G401 (cell line): ENCODE measurements around the gene GRID2. TPM values are rescaled to one million over a fixed set of nuclear protein-coding genes. Genes with fewer than 3 reads are reported as not detected.
A peak's percentile ranks its signal among the peaks of the same experiment; 100 is the strongest.

Source experiments
- DNase-seq: peaks from one replicate; pipeline ENCODE4 v3.0.0-alpha.2; 2015; ENCODE audit warnings: low spot score
- in situ Hi-C: cut with HindIII; loops from 2 replicates; pipeline ENCODE4 v1.10.0; 2016; ENCODE audit warnings: low sequenced_read_pairs, mixed read lengths
- total RNA-seq: library from RNA; depleted of rRNA; stranded (reverse); fragments of >200 nt; shearing (Covaris generic); gene quantifications from 2 replicates; pipeline ENCODE4 v1.2.3, GENCODE V29; 2014

The GRID2 gene
- total RNA-seq, 1 experiment from 2014 or later, result not detected

DNA sequence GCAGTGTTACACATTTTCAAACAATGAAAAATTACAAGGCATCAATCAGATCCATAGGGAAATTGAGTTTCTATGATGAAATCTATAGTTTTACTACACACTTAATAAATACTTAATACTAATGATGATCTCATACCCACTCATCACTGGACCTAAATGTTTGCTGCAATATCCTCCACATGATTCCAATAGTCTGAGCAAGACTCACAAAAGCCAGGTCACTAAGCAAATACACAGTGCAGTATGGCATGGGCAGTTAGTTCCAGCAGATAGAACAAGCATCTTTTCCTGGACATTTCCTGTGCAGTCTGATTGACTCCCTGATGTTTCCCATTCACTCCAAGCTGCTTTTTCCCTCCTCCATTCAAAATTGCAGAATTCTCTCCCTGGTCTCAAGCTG is 1415.8 kb downstream of the GRID2 start:
- in situ Hi-C loops, result no loop called here
- DNase-seq, result no peak

DNA sequence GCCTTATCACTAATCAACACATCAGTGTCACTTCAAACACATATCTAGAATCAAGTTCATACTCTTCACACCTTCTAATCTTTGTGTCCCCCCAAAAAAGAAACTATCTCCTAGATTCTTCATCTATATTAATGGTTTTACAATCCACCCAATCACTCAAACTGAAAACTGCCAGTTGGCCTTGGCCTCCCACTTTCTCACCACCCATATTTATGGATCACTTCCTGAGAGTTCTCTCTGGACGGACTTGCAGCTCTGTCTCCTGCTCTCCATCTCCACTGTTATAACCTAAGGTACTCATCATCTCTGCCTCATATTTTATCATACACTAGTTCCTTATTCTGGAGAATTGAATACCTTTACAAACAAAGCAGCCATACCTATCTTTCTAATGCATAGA is 1418.7 kb downstream of the GRID2 start:
- in situ Hi-C loops, result no loop called here

DNA sequence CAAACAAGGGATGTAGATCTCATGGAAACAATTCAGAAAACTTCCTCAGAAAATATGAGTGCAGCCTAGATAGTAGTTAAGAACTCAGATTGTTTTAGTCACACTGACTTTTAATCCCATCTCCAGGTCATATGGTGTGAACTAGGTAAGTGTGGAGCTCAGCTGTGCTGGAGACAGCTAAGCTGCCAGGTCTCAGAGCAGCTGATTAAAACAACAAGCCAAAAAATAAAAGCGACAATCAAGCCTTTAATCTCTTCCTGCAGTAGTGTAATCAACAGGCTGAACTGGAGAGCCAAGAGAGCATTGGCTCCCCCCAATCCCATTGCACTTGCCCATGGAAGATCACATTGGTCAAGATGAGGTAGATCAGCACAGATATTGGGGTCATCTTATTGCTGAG is 1426.5 kb downstream of the GRID2 start:
- peak; percentile 61 for DNase-seq
- in situ Hi-C loops, result no loop called here

More for the DNA sequence above, 1418.7 kb downstream of the GRID2 start:
- DNase-seq, result no peak

DNA sequence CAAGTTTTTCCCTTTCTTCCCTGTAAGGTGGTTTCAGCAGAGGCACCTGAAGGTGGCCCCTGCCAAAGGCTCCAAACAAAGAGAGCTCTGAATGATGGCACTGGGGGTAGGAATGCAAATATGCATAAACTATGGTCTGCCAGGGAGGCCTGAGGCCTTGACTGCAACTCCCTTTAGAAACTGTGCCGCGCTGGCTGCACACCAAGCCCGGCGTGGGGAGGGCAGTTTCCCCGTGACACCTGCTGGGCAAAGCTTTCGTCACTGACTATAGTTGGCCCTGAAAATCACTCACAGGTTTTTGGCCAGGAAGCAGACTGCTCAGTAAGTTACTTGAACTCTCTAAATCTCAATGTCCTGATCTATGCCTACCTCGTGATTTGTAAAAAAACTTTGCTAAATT is 1427.0 kb downstream of the GRID2 start:
- peak; percentile 82 for DNase-seq
- in situ Hi-C loops, result no loop called here

DNA sequence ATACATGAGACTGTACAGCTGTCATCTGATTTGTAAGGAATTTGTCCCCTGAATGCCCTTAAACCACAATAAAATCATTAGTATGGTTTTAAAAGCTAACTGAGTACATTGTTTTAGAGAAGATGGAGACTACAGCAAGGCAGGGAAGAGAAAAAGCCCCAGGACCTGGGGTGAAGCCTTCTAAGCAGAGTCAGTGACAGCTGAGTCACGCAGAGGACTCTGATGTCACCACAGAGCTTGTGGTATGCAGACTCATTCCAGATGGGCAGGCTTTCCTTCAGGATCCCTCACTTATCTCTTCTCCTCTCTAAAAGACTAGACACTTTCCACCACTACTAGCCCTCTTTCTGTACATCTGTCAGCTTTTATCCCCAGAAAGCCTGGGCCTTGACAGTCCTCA is 1427.7 kb downstream of the GRID2 start:
- DNase-seq, result peak; percentile 17

DNA sequence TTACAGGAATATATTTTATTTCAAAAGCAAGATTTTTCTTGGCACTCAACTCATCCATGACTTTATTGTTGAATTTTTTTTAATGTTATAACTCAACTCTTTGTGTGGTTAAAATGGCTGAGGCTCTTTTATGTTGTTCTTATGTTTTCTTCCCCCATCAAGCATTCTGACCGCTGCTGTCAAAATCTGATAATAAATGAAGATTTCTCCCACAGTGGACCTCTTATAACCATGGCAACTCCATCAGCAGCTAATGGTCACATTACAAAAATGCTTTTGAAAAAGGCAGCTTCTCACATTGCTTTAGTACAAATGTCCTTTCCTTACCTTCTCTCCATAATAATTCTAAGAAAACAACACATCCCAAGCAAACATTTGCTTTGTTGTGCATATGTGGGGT is 1428.7 kb downstream of the GRID2 start:
- in situ Hi-C loops, result no loop called here
- DNase-seq, result no peak

More for the DNA sequence above, 1427.7 kb downstream of the GRID2 start:
- in situ Hi-C loops, result no loop called here

DNA sequence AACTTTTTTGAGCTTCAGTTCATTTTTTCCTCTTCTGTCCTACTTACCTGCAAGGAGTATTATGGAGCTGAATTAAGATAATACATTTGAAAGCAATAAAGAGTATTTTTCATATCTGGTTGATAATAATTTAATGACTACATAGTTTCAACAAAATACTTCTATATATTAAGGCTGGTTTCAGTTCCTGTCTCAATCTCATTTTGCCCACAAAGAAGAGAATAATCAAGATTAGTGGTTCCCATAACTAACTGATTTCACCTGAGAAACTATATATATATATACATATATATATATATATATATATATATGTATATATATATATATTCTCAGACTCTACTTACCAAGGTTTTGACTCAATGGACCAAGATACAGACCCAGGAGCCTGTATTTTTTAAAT is 1437.1 kb downstream of the GRID2 start:
- in situ Hi-C loops, result no loop called here
- no peak for DNase-seq

DNA sequence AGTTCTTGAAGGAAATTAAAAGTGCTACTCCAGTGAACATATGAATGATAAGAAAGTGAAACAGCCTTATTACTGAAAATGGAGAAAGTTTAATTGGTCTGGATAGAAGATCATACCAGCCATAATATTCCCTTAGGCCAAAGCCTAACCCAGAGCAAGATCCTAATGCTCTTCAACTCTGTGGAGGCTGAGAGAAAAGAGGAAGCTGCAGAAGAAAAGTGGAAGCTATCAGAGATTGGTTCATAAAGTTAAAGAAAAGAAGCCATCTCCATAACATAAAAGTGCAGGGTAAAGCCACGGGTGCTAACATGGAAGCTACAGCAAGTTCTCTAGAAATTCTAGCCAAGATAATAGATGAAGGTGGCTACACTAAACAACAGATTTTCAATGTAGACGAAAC is 1439.3 kb downstream of the GRID2 start:
- in situ Hi-C loops, result no loop called here

DNA sequence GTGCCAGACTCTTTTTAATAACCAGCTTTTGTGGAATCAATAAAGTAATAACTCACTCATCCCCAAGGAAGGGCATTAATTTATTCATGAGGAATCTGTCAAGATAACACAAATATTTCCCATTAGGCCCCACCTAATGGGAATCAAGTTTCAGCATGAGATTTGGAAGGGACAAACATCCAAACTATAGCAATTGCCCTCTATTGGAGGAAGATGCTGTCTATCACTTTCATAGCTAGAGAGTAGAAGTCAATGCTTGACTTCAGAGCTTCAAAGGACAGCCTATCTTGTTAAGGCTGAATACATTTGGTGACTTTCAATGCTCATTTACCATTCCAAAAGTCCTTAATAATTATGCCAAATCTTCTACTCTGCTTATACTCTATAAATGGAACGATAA is 1439.9 kb downstream of the GRID2 start:
- in situ Hi-C loops, result no loop called here
- no peak for DNase-seq

More for the DNA sequence above, 1439.3 kb downstream of the GRID2 start:
- DNase-seq, result no peak

DNA sequence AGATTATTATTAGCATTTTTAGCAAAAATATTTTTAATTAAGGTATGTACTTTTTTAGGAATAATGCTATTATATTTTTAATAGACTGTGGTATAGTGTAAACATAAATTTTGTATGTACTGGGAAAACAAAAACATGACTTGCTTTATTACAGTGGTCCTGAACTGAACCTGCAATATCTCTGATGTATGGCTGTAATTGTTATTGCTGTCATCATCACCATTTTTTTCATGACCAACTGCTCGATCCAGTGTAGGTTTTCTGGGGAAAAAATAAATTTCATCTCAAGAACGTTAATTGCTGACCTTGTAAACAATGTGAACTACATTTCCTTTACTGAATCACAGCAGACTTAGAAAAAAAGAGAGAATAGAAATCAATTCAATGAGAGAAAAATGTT is 1441.2 kb downstream of the GRID2 start:
- DNase-seq, result no peak
- in situ Hi-C loops, result no loop called here

DNA sequence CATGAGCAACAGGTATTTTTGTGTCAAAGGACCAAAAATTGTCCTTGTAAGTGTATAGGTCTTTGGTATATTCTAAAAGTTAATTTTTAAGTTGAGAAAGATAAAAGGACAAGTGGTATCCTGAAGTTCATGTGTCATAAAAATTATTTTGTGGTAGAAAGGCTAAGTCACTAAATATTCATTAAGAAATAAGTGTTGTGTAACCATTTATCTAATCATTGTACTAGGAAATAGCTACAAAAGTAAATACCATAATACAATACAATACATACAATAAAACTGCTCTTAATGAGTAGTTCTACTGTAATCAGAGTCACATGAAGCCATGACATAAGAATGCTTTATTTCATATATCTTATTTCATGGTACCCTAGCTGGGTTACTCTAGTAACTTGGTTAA is 1442.3 kb downstream of the GRID2 start:
- in situ Hi-C loops, result no loop called here

DNA sequence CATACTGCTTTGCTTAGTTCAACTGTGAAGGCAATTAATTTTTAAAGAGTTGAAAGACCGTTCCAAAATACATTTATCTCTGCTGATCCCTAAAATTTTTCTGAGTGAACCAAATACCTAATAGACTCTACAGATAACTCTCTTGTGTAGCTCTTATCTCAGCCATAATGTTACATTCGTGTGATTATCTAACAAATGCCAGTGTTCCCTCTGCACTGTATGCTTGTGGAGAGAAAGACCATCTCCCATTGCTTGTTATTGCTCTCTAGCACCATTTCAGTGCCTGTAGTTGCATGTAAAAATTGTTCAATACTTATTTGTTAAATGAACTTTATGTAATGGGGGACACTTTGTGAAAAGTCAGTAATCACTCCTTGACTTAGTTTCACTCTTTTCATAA is 1443.5 kb downstream of the GRID2 start:
- in situ Hi-C loops, result no loop called here
- no peak for DNase-seq

More for the DNA sequence above, 1442.3 kb downstream of the GRID2 start:
- DNase-seq, result no peak

DNA sequence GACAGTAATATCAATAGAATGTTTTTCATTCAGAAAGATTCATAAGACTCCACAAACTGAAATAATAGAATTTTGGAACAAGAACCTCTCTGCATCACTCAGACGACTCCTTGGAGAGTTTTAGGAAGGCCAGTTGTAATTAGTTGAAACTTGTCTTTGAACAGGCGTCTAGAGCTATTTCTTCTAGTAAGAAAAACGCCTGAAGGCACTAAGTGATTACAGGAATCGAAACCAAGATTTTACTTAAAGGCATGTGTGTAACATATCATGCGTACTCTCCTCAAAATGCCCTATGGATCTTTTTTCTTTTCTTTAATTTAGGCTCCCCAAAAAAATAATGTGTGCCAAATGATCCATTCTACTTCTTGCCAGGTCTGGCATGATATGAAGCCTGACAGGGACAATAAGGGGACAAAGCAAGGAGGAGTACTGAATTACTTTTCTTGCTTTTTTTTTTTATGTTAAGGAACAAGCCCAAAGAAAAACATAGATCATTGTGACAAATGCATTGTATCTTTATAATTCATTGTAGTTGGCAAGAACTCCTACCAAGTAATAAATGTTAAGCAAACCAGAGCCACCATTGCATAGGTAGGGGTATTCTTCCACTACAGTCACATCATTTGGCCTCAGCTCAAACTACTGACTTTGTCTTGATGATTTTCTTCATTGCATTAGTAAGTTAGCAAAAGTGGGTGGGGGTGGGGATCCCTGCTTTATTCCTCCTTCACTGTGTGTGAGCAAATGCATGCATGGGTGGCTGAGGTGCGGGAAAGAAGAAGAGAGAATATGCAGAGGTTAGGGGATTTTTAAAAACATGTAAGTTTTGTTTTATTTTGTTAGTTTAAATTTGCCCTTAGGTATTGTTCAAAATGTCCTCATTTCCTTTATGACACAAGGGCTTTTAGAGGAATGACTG is 1444.9 kb downstream of the GRID2 start:
- no peak for DNase-seq
- in situ Hi-C loops, result no loop called here

DNA sequence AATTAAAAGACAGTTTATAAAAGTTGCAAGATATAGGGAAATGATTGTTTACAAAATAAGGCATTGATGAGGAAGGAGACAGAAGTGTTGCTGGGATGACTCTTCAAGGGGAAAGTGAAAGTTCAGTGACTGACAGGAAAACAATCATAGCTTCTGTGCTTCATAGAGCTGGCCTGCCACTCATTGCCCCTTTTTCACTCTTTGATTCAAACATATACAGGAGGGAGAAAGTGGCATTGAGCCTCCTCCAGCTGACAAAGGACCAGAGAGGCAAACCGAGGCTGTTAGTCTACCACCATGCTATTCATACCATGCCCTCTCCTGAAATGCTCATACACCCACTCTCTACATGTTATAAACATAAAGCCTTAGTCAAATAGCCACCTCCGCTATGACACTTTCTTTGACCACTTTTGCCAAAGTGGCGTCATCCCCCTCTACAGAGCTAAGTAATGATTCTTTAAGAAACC is 1445.6 kb downstream of the GRID2 start:
- no peak for DNase-seq
- in situ Hi-C loops, result no loop called here

DNA sequence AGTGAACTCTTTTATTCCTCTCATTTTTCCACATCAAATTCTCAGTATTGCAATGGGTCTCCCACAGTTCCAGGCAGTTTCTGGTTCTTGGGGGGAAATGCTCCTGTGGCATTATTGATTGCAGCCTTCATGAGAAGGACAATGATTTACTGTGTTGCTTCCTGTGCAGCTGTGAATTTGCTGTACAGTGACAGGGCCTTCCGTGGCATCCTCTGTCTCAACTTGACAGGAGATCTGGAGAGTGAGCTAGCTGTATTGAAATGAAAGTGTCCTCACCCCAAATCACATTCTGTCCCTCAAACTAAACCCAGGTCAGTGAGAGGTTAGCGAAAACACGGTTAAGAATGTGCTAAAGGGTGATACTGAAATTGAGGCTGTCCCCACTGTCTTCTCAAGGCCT is 1447.6 kb downstream of the GRID2 start:
- DNase-seq, result no peak
- in situ Hi-C loops, result no loop called here

DNA sequence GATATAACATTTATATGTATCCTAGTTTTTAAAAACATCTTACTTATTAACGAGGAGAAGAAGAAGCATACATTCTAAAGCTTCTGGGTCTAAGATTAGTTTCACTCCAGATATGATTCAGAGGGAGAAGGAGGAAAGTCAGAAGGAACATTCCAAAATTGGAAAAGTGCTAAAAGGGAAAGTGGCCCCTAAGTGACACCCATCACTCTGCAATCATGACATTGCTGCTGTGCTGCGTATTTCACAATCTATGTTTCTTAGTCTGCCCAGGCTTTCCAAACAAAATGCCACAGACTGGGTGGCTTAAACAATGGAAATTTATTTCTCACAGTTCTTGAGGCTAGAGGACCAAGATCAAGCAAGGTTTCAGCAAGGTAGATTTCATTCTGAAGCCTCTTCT is 1452.3 kb downstream of the GRID2 start:
- in situ Hi-C loops, result no loop called here
- DNase-seq, result no peak

DNA sequence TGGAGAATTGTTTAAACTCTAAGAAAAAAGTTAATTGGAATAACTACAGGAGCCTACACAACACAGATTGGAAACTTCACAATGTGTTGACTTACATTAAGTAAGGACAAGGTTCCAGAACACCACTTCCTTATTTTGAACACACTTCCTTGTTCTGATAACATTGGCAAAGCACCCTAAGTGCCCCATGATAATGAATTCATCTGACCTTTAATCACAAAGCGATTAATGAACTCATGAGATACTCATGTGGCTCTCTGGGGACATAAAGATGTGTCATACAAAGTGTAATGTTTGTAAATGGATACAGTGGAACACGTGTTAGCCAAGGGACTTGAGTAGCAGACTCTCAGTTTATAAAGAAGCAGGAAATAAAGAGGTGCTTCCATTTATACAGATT is 1455.7 kb downstream of the GRID2 start:
- in situ Hi-C loops, result no loop called here
- no peak for DNase-seq

DNA sequence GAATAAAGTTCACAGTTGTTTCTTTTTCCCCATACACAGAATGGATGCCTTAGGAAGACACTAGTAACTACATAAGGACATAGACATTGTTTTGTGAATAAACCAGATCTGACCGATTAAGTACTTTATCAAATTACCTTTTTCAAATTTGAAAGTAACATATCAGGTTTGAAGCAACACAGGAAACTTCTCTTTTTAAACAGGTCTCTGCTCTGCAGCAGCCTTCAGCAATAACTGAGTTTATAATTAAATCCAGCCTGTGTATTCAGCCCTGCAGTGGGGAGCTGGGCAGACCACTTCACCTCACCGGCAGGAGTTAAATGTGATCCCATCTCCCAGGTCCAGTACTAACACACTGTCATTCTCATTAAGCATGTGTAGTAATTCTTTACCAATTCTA is 1456.5 kb downstream of the GRID2 start:
- in situ Hi-C loops, result no loop called here
- no peak for DNase-seq

DNA sequence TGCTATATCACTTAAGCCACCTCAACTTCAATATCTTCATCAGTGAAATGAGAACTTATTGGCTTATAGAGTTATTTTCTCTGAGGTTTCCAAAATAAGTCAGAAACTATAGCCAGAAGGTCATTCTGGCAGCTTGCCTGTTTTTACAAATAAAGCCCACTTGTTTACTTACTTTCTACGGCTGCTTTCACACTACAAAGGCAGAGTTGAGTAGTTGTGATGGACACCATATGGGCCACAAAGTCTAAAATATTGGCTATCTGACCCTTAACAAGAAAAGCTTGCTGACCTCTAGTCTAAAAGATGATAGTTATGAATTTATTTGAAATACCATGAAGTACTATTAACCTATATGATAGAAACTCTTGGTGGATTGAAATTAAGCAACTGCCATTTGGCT is 1457.5 kb downstream of the GRID2 start:
- in situ Hi-C loops, result no loop called here
- DNase-seq, result no peak

DNA sequence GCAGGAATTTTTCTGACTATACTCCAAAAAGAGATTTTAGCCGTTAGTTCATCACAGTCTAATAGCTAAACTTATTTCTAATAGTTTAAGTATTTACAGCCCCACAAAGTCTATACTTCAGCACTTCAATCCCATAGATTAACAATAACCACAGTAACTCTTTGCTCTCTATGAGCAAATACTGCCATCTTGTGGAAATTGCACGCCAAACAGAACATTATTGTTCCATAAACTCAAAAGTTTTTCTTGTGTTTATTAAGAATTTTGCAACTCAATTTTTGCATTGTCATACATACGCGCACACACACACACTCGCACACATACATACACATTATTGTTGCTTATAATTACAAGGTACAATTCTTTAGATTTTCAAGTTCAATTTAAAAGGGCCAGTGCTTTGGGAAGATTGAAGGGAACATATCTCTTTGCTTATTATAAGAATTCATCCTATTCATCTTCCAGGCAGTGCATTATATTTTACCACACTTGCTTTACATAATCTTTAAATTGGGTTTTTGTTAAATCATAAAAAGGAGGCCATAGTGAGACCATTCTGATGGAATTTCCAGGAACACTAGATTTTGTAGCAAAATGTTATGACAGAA is 1461.0 kb downstream of the GRID2 start:
- peak; percentile 67 for DNase-seq
- in situ Hi-C loops, result no loop called here

DNA sequence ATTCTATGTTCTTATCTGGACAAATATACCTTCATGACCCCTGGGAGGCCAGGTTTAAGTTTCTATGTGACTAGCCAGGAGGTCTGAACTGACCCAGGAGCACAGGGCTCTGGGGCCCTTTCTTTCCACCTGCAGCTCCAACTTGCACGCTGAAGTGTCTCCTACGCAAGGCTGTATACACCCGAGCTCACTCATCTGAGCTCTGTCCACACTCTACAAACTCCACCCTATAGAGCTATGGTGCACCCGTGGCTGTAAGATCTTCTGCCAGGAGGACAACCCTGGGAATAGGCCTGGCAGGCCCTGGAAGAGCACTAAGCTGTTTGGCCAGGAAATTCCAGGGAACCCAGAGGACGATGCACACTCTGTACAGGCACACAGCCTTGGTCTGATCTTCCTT is 1464.2 kb downstream of the GRID2 start:
- in situ Hi-C loops, result no loop called here
- DNase-seq, result no peak
